NCI-H187 treated with DMSO at 0.1 percent for 48 hours (cell line): Measurements from ENCODE around the gene SRRT.

Source experiments
- DNase-seq: peaks from one replicate; lab custom pipeline; 2025; lab: John Stamatoyannopoulos, UW

Gene SRRT

DNA sequence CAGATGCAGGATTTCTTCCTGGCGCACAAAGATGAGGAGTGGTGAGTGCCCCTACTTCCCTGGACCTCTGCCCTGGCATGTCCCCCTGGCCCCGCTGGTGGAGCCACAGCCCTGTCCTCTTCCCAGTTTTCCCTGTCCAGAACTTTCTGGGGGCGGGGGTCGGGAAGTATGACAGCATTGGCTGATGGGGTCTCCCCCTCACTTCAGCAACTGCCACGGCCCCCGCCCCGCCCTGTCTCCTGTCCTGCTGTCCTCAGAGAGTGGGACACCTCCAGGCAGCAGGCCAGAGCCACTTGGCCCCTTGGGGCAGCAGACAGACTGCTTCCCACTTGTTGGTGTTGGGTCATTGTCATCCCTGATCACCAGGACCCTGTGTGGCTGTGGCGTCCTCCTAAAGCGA lies 7.3 kb downstream of the SRRT start:
- no peak for DNase-seq

DNA sequence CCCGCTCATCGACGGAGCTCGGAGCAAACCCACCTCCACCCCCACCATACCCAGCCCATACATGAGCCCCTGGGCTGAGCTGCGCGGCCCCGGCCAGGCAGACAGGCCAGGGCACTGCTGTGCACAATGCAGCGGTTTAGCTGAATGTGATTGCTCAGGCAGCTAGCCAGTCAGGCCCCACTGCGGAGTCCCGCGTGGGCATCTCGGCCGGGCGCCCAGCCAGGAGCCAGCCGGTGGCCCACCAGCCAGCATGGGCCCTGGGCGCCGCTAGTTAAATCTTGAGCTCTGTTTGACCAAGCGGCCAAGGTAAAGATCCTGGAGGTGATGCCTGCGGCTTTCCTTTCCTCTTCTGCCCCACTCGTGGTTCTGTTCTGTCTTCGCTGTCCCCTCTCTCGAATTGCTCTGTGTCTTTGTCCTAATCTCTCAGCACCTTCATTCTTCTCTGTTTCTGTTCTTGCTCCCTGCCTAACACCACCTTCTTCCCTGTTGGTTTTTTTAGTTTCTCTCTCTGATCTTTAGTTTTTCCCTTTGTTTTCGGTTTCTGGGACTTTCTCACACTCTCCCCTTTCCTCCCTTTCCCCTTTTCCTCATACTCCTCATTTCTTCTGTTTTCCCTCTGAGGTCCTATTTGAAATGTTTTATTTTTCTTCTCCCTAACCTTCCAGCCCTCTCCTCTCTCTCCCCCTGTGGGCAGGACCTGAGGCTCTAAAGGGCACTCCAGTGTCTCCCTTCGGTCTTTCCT lies 8.1 kb downstream of the SRRT start:
- DNase-seq, result no peak

DNA sequence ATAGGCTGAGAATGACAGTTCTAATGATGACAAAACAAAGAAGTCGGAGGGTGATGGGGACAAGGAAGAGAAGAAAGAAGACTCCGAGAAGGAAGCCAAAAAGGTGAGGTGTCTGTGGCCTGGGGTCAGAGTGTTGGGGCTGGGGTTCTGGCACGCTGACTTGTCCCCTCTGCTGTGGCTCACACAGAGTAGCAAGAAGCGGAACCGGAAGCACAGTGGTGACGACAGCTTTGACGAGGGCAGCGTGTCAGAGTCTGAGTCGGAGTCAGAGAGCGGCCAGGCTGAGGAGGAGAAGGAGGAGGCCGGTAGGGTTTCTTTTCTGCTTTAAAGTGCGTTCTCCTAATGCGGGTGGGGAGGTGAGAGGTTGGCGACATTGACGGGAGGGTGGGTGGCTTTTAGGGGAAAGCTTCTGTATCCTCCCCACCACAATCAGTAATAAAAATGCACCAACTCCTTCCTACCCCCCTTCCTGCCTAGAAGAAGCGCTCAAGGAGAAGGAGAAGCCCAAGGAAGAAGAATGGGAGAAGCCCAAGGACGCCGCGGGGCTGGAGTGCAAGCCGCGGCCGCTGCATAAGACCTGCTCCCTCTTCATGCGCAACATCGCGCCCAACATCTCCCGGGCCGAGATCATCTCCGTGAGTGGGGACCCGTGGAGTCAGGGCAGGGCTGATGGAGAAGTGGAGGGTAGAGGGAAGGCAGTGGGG lies 10.0 kb downstream of the SRRT start:
- no peak for DNase-seq

DNA sequence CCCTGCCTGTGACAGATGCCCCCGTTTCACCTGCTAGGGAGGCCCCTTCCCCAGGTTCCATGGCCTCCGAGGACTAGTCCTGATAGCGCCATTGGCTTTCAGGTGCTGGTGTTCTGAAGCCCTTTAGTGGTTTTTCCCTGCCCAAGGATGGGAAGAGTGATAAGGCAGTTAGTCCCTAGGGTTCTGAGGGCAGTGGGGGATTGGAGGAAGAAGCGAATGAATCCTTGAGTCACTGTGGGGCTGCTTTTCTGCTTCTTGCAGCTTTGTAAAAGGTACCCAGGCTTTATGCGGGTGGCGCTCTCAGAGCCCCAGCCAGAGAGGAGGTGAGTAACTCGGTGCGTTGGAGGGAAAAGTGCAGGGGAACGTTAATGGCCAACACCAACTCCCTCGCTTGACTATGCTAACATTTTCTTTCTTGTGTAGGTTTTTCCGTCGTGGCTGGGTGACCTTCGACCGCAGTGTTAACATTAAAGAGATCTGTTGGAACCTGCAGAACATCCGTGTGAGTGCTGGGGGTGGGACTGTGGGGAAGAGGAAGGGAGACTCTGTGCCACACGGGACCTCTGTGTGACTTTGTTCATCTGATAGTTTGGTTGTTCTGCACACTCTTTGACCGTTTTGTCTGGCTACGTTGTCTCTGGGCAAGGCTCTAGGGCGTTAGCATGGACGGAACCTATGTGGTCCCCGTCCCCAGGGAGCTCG lies 10.7 kb downstream of the SRRT start:
- no peak for DNase-seq

DNA sequence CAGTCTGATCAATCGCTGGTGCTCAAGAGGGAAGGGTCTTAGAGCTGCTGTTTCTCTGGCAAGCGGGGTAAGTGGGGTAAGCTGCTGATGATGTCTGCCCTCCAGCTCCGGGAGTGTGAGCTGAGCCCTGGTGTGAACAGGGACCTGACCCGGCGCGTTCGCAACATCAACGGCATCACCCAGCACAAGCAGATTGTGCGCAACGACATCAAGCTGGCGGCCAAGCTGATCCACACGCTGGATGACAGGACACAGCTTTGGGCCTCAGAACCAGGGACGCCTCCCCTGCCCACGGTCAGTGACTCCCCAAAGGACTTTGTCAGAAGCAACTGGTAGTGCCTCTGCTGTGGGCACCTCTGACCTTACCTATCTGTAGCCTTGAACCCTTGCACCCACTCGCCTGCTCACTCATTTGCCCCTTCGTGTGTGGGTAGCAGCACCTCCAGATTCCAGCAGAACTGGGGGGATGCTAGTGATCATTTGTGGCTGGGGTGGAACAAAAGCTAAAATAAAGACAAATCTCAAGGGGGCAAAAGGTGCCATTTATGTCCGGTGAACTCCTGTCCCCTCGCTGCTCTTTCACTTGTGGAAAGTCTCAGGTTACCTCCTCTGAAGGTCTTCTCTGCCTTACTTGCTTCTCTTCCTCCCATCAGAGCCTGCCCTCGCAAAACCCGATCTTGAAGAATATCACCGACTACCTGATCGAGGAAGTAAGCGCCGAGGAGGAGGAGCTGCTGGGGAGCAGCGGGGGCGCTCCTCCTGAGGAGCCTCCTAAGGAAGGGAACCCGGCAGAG lies 11.4 kb downstream of the SRRT start:
- DNase-seq, result no peak

DNA sequence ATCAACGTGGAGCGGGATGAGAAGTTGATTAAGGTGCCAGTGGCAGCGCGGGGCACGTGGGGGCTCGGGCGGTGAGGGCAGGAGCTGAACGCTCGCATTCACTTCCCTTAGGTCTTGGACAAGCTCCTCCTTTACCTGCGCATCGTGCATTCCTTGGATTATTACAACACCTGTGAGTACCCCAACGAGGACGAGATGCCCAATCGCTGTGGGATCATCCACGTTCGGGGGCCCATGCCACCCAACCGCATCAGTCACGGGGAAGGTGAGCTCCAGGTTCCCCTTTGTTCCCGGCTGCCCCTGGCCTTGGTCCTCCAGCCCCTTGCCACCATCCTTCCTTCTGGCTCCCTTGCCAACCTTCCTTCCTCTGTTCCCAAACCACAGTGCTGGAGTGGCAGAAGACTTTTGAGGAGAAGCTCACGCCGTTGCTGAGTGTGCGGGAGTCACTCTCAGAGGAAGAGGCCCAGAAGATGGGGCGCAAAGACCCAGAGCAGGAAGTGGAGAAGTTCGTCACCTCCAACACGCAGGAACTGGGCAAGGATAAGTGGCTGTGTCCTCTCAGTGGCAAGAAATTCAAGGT lies 12.1 kb downstream of the SRRT start:
- no peak for DNase-seq

DNA sequence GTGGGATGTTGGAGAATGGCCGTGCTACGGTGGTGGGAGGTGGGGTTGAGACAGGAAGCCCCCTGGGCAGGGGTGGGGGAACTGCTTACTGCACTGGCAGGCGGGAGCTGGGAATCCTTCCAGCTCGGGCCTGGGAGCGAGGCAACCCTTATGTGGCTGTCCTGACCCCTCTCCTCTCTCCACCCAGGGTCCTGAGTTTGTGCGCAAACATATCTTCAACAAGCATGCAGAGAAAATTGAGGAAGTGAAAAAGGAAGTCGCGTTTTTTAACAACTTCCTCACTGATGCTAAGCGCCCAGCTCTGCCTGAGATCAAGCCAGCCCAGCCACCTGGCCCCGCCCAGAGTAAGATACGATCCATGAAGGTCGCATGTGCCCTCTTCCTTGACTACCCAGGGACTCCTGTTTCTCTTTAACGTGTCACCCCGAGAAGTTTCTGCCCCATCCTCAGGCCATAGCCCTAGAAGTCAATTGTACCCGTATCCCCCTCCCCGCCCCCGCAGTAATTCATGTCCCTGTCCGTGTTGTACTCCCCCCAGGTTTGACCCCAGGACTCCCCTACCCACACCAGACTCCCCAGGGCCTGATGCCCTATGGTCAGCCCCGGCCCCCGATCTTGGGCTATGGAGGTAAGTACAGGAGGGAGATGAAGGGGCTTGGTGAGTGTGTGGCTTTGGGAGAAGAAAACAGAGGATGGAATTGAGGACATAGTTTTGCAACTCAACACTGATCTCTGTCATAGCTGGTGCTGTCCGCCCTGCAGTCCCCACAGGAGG lies 12.8 kb downstream of the SRRT start:
- DNase-seq, result no peak

DNA sequence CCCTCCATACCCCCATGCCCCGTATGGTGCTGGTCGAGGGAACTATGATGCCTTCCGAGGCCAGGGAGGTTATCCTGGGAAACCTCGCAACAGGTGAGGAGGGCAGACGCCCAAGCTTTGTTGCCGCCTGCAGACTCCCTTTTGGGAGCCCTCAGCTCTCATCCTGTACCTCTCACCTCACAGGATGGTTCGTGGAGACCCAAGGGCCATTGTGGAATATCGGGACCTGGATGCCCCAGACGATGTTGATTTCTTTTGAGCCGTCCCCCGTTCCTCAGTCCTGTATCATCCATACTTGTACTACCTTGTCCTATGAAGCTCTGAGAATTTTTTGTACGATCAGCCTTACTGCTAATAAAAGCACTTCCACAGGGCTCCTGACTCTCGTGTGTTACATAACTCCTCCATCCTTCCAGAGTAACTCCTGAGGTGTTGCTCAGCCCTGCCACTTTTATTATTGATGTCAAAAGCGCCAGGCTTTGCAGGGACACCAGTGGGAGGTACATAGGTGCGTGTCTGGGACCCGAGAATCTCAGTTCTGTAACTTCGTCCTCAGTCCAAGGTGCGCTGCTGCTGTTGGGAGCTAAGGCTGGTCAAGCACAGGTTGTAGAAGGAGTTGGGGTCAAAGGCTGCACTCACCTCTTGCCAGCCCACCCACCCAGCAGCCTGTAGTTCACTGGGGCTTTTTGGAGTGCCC lies 13.5 kb downstream of the SRRT start:
- DNase-seq, result no peak

DNA sequence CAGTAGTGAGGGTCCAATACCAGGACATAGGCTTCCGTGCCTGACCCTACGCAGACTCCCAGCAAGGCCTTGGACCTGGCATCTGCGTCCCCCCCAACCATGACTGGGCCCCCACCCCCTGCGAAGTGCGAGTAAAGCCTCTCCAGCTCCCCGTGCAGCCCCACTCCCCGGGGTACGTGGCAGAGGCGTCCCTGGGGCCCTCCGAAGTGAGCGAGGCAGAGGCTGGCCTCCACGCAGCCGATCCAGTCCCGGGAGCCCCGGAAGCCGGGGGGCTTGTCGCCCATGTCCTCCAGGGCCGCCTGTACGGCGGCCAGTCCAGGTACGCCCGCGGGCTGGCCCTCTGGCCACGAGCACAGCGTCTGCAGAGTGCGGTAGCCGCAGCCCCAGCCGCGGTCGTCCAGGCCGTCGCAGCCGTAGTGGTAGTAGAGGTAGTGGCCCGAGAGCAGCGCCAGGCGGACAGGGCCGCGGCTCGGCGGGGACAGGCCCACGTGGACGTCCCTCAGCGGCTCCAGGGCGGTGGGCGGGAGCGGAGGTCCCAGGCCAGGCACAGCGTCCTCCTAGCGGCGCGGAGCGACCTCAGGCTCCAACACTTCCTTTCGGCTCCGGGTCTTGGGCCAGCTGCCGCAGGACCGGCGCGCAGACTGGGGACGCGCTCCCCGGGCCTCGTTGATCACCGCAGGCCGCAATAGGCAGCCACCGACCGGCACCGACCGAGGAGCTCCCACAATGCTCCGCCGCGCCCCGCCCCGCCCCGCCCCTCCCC lies 14.3 kb downstream of the SRRT start, which contains the start of gene UFSP1:
TSS of gene UFSP1 (minus strand) at position 728 of the 763 bp plus-strand sequence. CDS start at position 284, 444 bp downstream.
- DNase-seq, result no peak

DNA sequence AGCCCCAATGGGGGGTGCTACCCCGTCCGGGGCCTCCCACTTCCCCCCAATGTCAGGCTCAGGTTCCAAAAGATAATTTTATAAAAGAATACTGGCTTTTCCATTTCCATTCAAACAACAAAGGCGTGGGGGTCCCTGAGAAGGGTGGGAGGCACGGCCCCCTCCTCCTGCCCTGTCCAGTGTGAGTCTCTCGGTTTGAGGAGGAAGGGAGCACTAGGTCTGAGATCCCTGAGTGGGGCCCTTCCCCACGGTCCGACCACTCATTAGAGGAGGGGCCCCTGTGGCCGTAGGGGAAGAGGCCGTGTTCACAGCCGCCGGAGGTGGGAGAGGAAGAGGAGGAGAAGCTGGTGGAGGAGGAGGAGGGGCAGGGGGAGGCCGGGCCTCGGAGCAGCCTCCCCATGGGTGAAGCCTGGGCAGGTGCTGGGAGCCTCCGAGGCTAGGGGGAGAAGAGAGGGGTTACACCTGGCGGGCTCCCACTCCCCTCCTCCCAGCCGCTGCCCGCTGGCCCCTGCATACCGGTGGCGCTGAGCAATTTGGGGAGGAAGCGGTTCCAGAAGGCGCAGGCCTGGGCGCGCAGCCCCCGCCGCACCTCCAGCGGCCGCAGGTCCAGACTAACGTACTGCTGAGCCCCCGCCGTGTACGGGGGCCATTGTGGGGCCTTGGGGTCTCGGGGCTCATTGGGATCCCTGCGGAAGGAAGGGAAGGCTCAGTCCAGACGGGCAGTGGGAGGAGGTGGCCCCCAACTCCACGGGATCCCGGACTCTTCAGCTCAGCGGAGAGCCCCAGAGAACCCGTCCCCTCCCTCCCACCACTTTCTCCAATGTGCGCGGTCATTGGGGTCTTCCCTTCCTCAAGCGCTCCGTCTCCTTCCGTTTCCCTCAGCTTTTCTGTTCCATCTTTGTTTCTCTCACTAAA lies 16.0 kb downstream of the SRRT start:
- no peak for DNase-seq

DNA sequence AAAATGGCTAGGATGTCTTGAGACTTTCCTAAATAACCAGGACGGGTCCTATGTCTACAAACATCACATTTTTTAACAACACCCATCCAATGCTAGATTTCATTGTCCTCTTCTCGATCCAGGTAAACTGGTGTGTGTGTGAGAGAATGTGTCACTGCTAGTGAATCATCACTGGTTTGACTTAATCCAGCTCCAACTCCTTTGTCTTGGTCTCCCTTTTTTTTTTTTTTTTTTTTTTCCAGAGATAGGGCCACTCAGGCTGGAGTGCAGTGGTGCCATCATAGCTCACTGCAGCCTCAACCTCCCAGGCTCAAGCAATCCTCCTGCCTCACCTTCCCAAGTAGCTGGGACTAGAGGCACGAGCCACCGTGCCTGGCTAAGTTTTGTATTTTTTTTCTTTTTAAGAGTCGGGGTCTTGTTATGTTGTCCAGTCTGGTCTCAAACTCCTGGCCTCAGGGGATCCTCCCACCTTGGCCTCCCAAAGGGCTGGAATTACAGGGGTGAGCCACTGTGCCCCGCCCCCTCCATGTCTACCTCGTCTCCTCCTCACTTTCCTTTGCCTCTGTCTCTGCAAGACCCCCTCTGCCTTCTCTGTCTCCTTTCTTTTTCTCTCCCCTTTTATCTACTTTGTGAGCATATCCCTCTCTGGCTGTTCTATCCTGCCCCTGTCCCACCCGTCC lies 16.8 kb downstream of the SRRT start:
- DNase-seq, result no peak

DNA sequence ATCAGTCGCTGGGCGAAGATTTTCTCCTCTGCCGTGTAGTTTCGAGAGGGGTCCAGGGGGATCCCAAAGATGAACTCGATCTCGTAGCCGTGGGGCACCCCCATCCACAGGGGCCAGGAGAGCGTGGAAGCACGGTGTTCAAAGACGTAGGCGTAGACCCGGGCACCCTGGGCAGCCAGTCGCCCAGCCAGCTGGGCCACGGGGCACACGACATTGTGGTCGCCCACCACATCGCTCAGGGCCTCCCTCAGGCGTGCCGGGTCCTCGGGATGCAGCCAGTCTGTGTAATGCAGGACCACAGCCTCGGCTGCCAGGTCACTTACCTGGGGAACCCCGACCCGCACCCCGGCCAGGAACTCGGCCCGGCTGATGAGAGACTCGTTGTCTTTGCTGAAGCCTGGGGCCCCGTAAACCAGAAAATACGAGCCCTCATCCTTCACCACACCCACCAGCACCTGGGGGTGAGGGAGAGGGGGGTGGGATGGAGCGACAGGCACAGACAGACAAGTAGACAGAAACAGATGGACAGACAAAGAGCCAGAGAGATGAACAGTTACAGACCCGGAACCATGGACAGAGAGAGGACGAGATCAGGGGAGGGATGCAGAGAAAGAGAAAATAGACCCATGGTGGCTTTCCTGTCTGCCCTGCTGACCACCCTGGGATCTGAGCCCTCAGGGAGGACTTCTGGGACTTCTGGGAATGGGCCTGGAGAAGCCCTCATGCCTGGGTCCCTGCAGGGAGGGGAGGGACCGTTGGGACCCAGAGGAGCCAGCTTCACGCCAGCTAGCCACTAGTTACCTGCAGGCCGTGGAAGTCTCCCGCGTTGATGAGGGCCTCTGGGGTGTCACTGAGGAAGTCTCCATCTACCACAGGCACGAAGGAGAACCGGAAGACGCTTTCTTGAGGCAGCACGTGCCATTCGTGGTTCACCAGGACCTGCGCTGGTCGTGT lies 17.7 kb downstream of the SRRT start:
- DNase-seq, result no peak

DNA sequence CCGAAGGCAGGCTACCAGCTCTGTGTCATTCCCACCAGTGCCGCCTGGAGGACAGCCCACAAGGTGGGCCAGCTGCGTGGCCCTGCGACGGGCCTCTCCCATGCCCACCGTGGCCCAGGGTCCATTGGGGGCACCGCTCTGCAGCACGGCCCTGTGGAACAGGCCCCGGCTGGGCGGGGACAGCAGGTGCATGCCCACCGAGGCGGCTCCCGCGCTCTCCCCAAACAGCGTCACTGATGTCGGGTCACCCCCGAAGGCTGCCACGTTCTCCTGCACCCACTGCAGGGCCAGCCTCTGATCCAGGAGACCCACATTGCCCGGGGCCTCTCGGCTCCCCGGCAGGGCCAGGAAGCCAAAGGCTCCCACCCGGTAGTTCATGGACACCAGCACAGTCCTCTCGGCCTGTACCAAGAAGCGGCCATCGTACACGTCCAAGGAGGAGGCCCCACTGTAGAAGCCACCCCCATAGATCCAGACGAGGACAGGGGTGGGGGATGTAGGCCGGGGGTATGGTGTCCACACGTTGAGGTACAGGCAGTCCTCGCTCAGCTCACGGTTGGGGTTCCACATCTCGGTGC lies 18.5 kb downstream of the SRRT start:
- no peak for DNase-seq

DNA sequence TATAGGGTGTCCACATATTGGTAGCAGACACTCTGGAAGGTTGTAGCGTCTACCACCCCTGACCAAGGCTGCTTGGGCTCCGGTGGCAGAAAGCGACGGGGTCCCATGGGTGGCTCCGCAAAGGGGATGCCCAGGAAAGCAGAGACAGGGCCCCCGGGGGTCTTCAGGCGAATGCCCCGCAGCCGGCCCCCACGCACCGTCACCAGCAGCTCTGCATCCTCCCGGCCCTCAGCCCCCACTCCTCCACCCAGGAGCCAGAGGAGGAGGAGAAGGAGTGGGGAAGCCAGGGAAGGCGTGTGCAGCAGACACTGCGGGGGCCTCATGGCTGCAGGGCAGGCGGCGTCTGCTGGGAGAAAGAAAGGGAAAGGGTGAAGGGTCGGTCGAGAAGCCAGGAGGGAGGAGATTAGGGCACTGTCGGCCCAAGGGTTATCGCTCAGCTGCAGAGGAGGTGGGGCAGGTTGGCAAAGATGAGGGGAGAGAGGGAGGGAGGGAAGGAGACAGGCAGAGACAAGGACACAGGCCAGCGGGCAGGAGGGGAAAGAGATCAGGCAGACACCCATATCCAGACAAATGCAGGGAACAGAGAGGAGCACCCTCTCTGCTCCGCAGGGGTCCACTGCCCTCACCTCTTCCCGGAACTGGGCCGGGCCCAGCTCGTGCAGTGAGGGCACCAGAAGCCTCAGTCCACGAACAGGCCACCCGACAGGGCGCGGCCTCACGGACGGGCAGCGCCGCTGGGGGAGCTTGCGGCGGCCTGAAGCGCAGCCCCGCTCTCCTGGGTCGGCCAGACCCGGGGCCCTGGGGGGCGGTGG lies 19.2 kb downstream of the SRRT start:
- DNase-seq, result no peak

DNA sequence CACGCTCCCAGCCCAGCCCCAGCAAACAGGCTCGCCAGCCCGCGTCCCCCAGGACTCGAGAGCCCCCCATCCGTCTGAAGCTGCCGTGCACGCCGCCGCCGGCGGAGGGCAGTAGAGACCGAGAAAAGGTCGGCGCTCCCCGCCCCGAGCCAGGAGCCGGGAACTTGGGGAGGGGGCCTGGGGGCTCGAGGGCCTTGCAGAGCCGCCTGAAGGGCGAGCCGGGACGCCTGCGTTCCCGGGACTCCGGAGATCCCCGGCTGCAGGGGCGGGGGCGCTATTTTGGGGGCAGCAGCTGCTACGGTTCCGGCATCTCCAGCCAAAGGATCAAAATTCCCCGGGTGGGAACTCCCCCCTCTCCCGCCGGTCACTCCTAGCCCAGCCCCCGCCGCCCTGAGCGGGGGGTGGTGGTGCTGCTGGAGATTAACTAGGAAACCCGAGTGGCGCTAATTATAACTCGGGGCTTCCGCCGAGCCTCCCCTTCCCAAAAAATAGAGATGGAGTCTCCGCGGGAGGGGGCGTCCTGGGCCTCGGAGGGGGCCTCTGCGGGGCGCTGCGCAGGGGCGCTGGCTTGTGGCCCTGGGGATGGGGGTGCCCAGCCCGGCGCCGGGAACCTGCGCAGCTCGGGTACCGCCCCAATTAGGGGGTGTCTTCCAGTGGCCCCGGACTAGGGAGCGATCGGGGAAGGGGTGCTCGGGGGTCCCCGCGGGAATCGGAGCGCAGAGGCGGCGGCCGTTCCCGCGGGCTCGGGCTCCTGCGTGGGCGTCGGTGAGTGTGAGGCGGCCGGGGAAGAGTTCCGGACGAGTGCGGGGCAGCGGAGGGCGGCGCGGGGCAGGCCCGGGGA lies 20.2 kb downstream of the SRRT start:
- no peak for DNase-seq
